Measurements from ENCODE around the gene BABAM1.
"Not testable (repeated sequence)": the region's sequence is repeated elsewhere in the genome, so short reads cannot be mapped to it uniquely, and the experiment has no call there.

BABAM1 gene

GRCh38 chr19:17268754-17269153 lies 1.5 kb downstream of the BABAM1 start:
- intact Hi-C loops (cut with micrococcal nuclease) = no loop called here
- peaks cover 21% of the 10 kb centered on the region for H3K4me1 Mint-ChIP-seq (ENCODE audit: low read depth)
- H3K27me3 Mint-ChIP-seq = no peaks in the 10 kb centered on the region
- peaks cover 51% of the 10 kb centered on the region for H3K36me3 Mint-ChIP-seq (ENCODE audit: low read depth)
- no peak overlapping the region for H3K27ac Mint-ChIP-seq
- peak overlapping the region; percentile 80 for H3K4me3 Mint-ChIP-seq
- H3K9me3 Mint-ChIP-seq = no peaks in the 10 kb centered on the region

GRCh38 chr19:17274892-17275291 lies 7.6 kb downstream of the BABAM1 start:
- intact Hi-C loops (cut with micrococcal nuclease); H3K27ac Mint-ChIP-seq: not testable (repeated sequence)

GRCh38 chr19:17275441-17276175 lies 8.4 kb downstream of the BABAM1 start:
- intact Hi-C loops (cut with micrococcal nuclease) = no loop called here
- Mint-ChIP-seq H3K4me3 (no peak overlapping the region), H3K27ac (no peak overlapping the region), H3K27me3 (no peaks in the 10 kb centered on the region), H3K4me1 (ENCODE audit: low read depth) (no peaks in the 10 kb centered on the region), H3K9me3 (no peaks in the 10 kb centered on the region), H3K36me3 (ENCODE audit: low read depth) (peaks cover 82% of the 10 kb centered on the region)

More at GRCh38 chr19:17274892-17275291, 7.6 kb downstream of the BABAM1 start:
- not testable (repeated sequence) for H3K4me1 Mint-ChIP-seq (ENCODE audit: low read depth); H3K4me3 Mint-ChIP-seq; H3K9me3 Mint-ChIP-seq; H3K27me3 Mint-ChIP-seq
- peaks cover 89% of the 10 kb centered on the region for H3K36me3 Mint-ChIP-seq (ENCODE audit: low read depth)

GRCh38 chr19:17279436-17279835 lies 12.2 kb downstream of the BABAM1 start:
- Mint-ChIP-seq H3K27me3 (peaks cover 4% of the 10 kb centered on the region), H3K4me1 (ENCODE audit: low read depth) (peaks cover 21% of the 10 kb centered on the region), H3K27ac (no peak overlapping the region), H3K4me3 (no peak overlapping the region), H3K36me3 (ENCODE audit: low read depth) (peaks cover 55% of the 10 kb centered on the region), H3K9me3 (no peaks in the 10 kb centered on the region)
- intact Hi-C loops (cut with micrococcal nuclease) = no loop called here

GRCh38 chr19:17281391-17282304 lies 14.4 kb downstream of the BABAM1 start, which contains the start of gene ANKLE1:
Gene ANKLE1 (plus strand): TSS chr19:17281901. CDS start chr19:17281921, 20 bp downstream.
- H3K27me3 Mint-ChIP-seq = peaks cover 4% of the 10 kb centered on the region
- H3K36me3 Mint-ChIP-seq (ENCODE audit: low read depth) = peaks cover 38% of the 10 kb centered on the region
- H3K27ac Mint-ChIP-seq = peak within 1 kb of the TSS; percentile 68
- intact Hi-C loops (cut with micrococcal nuclease) = loop anchor here (1.0 to 5.0 kb wide), 3 partner anchors 21 to 214 kb away; no protein-coding TSS in a partner anchor
- H3K9me3 Mint-ChIP-seq = no peaks in the 10 kb centered on the region
- peaks cover 21% of the 10 kb centered on the region for H3K4me1 Mint-ChIP-seq (ENCODE audit: low read depth)
- H3K4me3 Mint-ChIP-seq = peak within 1 kb of the TSS; percentile 75

- intact Hi-C loops (cut with micrococcal nuclease) = loop anchor here (1.0 to 5.0 kb wide), 3 partner anchors 22 to 215 kb away; no protein-coding TSS in a partner anchor
- H3K27ac Mint-ChIP-seq = peak overlapping the region; percentile 68
- H3K9me3 Mint-ChIP-seq = no peaks in the 10 kb centered on the region
- peaks cover 6% of the 10 kb centered on the region for H3K27me3 Mint-ChIP-seq
- peaks cover 28% of the 10 kb centered on the region for H3K36me3 Mint-ChIP-seq (ENCODE audit: low read depth)
- H3K4me3 Mint-ChIP-seq = peak overlapping the region; percentile 75
- H3K4me1 Mint-ChIP-seq (ENCODE audit: low read depth) = peaks cover 21% of the 10 kb centered on the region
Observed at GRCh38 chr19:17282488-17283125, 15.4 kb downstream of the BABAM1 start.

- no peaks in the 10 kb centered on the region for H3K9me3 Mint-ChIP-seq
- peaks cover 6% of the 10 kb centered on the region for H3K27me3 Mint-ChIP-seq
- no peak overlapping the region for H3K4me3 Mint-ChIP-seq
- H3K27ac Mint-ChIP-seq = no peak overlapping the region
- peaks cover 21% of the 10 kb centered on the region for H3K4me1 Mint-ChIP-seq (ENCODE audit: low read depth)
- intact Hi-C loops (cut with micrococcal nuclease) = loop anchor here (2.0 to 5.0 kb wide), 2 partner anchors 23 to 76 kb away; no protein-coding TSS in a partner anchor
- peaks cover 20% of the 10 kb centered on the region for H3K36me3 Mint-ChIP-seq (ENCODE audit: low read depth)
Observed at GRCh38 chr19:17283504-17283996, 16.3 kb downstream of the BABAM1 start.

- intact Hi-C loops (cut with micrococcal nuclease) = no loop called here
- Mint-ChIP-seq H3K4me3 (no peak overlapping the region), H3K27ac (no peak overlapping the region), H3K4me1 (ENCODE audit: low read depth) (peaks cover 21% of the 10 kb centered on the region), H3K36me3 (ENCODE audit: low read depth) (peaks cover 12% of the 10 kb centered on the region), H3K9me3 (no peaks in the 10 kb centered on the region), H3K27me3 (peaks cover 13% of the 10 kb centered on the region)
Observed at GRCh38 chr19:17285415-17286135, 18.3 kb downstream of the BABAM1 start.

- peaks cover 13% of the 10 kb centered on the region for H3K27me3 Mint-ChIP-seq
- H3K9me3 Mint-ChIP-seq = no peaks in the 10 kb centered on the region
- H3K27ac Mint-ChIP-seq = no peak overlapping the region
- no peak overlapping the region for H3K4me3 Mint-ChIP-seq
- intact Hi-C loops (cut with micrococcal nuclease) = no loop called here
- H3K36me3 Mint-ChIP-seq (ENCODE audit: low read depth) = peaks cover 16% of the 10 kb centered on the region
- peaks cover 17% of the 10 kb centered on the region for H3K4me1 Mint-ChIP-seq (ENCODE audit: low read depth)
Observed at GRCh38 chr19:17286263-17286662, 19.0 kb downstream of the BABAM1 start.

- intact Hi-C loops (cut with micrococcal nuclease) = no loop called here
- Mint-ChIP-seq H3K36me3 (ENCODE audit: low read depth) (peaks cover 21% of the 10 kb centered on the region), H3K4me3 (no peak overlapping the region)
Observed at GRCh38 chr19:17286752-17287151, 19.5 kb downstream of the BABAM1 start.

GRCh38 chr19:17289489-17289888 lies 22.2 kb downstream of the BABAM1 start:
- H3K4me1 Mint-ChIP-seq (ENCODE audit: low read depth) = peaks cover 12% of the 10 kb centered on the region
- no peak overlapping the region for H3K4me3 Mint-ChIP-seq
- no peak overlapping the region for H3K27ac Mint-ChIP-seq
- H3K9me3 Mint-ChIP-seq = no peaks in the 10 kb centered on the region
- H3K36me3 Mint-ChIP-seq (ENCODE audit: low read depth) = peaks cover 24% of the 10 kb centered on the region
- H3K27me3 Mint-ChIP-seq = peaks cover 9% of the 10 kb centered on the region
- intact Hi-C loops (cut with micrococcal nuclease) = no loop called here

More at GRCh38 chr19:17286752-17287151, 19.5 kb downstream of the BABAM1 start:
- peaks cover 13% of the 10 kb centered on the region for H3K27me3 Mint-ChIP-seq
- H3K9me3 Mint-ChIP-seq = no peaks in the 10 kb centered on the region
- no peak overlapping the region for H3K27ac Mint-ChIP-seq
- H3K4me1 Mint-ChIP-seq (ENCODE audit: low read depth) = peaks cover 13% of the 10 kb centered on the region

- Mint-ChIP-seq H3K36me3 (ENCODE audit: low read depth) (peaks cover 36% of the 10 kb centered on the region), H3K4me3 (peak overlapping the region; percentile 77), H3K27ac (peak overlapping the region; percentile 77), H3K27me3 (peaks cover 9% of the 10 kb centered on the region), H3K9me3 (no peaks in the 10 kb centered on the region), H3K4me1 (ENCODE audit: low read depth) (peaks cover 17% of the 10 kb centered on the region)
- intact Hi-C loops (cut with micrococcal nuclease) = loop anchor here (1.0 to 2.0 kb wide), 4 partner anchors 13 to 94 kb away; partner anchors contain the start of genes GTPBP3 and MRPL34
Observed at GRCh38 chr19:17292301-17293074, 25.2 kb downstream of the BABAM1 start.

Data from dendritic cell treated with granulocyte-macrophage colony-stimulating factor and Interleukin-4, amounts not matched to agents 40 ng/mL and 50 ng/mL, for 4 days (primary cell).